Measurements from ENCODE around the gene TEF.
A peak's percentile ranks its signal among the peaks of the same experiment; 100 is the strongest.

The TEF gene

DNA sequence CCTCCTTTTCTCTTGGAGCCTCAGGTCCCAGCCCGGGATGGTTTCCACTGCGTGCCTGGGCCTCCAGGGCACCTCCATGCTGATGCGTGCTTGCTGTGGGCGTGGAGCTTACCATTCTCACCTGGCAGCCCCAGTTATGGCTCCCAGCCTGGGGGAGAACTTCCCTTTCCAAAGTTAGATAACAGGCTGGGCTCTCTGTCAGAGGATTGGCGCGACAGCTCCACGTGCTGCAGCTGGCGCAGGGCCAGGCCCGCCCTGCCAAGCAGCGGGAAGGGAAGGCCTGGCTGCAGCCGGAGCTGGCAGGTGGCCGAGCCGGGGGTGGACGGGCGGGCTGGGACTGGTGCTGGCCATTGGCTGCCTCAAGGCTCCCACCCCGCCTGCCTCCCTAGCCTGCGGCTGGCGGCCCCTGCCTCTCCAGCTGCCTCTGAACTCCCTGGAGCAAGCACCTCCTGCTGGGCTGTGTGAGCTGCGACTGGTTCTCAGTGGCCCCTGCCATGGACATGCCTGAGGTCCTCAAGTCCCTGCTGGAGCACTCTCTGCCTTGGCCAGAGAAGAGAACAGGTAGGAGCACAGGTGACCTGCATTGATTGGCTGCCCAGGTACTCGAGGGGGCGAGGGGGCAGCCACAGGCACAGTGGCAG, 14.6 kb upstream of the TEF start:
- no peaks in the 10 kb centered on the region for H3F3A ChIP-seq (ENCODE audit: insufficient read depth, low read length)
- no peaks in the 10 kb centered on the region for H3K9me3 ChIP-seq (replicated peaks; ENCODE audit: insufficient read depth, low read length)
- H3K36me3 ChIP-seq (replicated peaks; ENCODE audit: insufficient read depth, low read length) = no peaks in the 10 kb centered on the region
- H2AFZ ChIP-seq (ENCODE audit: low read length) = peak overlapping the region; percentile 39; the same call in 1 of the 2 replicates
- H3K9me2 ChIP-seq (replicated peaks; ENCODE audit: insufficient read depth, low read length) = no peaks in the 10 kb centered on the region
- no peaks in the 10 kb centered on the region for H4K20me1 ChIP-seq (ENCODE audit: insufficient read depth, low read length)
- H3K4me1 ChIP-seq (ENCODE audit: low read length) = no peaks in the 10 kb centered on the region
- H3K4me2 ChIP-seq (ENCODE audit: low read depth, low read length) = peak overlapping the region; percentile 28; the same call in 1 of the 2 replicates
- TF ChIP-seq, protein P1, sequence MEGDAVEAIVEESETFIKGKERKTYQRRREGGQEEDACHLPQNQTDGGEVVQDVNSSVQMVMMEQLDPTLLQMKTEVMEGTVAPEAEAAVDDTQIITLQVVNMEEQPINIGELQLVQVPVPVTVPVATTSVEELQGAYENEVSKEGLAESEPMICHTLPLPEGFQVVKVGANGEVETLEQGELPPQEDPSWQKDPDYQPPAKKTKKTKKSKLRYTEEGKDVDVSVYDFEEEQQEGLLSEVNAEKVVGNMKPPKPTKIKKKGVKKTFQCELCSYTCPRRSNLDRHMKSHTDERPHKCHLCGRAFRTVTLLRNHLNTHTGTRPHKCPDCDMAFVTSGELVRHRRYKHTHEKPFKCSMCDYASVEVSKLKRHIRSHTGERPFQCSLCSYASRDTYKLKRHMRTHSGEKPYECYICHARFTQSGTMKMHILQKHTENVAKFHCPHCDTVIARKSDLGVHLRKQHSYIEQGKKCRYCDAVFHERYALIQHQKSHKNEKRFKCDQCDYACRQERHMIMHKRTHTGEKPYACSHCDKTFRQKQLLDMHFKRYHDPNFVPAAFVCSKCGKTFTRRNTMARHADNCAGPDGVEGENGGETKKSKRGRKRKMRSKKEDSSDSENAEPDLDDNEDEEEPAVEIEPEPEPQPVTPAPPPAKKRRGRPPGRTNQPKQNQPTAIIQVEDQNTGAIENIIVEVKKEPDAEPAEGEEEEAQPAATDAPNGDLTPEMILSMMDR (IDR thresholded peaks at IDR 0.05; ENCODE audit: low read length) = no peak
- TF ChIP-seq EZH2phosphoT487 (IDR thresholded peaks at IDR 0.05; ENCODE audit: low read length) = no peak
- TF ChIP-seq EZH2 (optimal IDR thresholded peaks at IDR 0.05; ENCODE audit: low read depth, low read length) = no peak
- no peak overlapping the region for H3K4me3 ChIP-seq (ENCODE audit: low read length)
- DNase-seq = no peak
- H3K79me2 ChIP-seq (ENCODE audit: low read length) = no peaks in the 10 kb centered on the region
- H3K27ac ChIP-seq (ENCODE audit: low read length) = no peak overlapping the region
- no peak overlapping the region for H3K9ac ChIP-seq (ENCODE audit: low read length)
- 0 out of 2 replicates have a peak, but pooled peaks cover 4% of the 10 kb centered on the region for H3K27me3 ChIP-seq (replicated peaks; ENCODE audit: insufficient read depth, low read length)

DNA sequence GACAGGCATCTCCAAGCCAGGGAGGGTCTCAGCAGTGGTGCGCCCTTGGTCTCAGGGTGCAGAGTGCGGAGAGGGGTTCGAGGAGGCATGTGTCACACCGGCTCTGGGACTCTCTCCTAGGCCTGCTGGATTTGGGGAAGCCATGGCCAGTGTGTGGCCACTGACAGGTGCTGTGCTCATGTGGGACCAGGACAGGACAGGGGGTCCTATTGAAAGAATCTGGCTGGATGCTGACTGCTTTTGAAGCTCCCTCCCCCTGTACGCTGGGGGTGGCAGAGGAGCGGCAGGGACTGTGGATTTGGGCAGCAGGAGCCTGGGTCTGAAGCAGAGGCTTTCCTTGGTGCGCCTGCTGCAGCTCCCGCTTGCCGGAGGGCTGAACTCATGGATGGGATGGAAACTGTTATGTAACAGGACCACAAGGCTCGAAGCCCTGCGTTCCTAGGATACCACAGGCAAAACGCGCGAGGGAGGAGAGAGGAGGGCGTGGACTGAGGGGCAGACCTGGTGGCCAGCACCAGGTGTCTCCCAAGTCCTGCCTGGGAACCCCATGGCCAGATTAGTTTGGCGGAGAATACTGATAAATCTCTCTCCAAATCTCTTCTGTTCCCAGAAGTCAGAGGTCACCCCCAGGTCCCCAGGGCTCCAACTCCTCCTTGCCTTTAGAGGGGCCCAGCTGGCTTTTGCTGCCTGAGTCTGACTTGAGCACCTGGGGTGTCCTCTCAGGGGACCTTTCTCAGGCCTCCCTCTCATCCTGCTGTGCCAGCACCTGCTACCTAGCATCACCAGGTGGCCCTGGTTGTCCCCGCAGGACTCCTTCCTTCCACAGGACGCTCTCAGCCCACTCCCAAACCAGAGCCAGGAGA, 13.8 kb upstream of the TEF start:
- Histone ChIP-seq H3K27ac (ENCODE audit: low read length) (no peak overlapping the region), H3K9ac (ENCODE audit: low read length) (no peak overlapping the region), H3K4me1 (ENCODE audit: low read length) (no peaks in the 10 kb centered on the region), H4K20me1 (ENCODE audit: insufficient read depth, low read length) (no peaks in the 10 kb centered on the region), H3K27me3 (replicated peaks; ENCODE audit: insufficient read depth, low read length) (0 out of 2 replicates have a peak, but pooled peaks cover 4% of the 10 kb centered on the region), H3K9me3 (replicated peaks; ENCODE audit: insufficient read depth, low read length) (no peaks in the 10 kb centered on the region), H3K36me3 (replicated peaks; ENCODE audit: insufficient read depth, low read length) (no peaks in the 10 kb centered on the region), H3K4me3 (ENCODE audit: low read length) (no peak overlapping the region), H3F3A (ENCODE audit: insufficient read depth, low read length) (no peaks in the 10 kb centered on the region), H3K79me2 (ENCODE audit: low read length) (no peaks in the 10 kb centered on the region), H2AFZ (ENCODE audit: low read length) (no peak overlapping the region), H3K4me2 (ENCODE audit: low read depth, low read length) (no peak overlapping the region), H3K9me2 (replicated peaks; ENCODE audit: insufficient read depth, low read length) (no peaks in the 10 kb centered on the region)
- DNase-seq = no peak
- TF ChIP-seq EZH2phosphoT487 (IDR thresholded peaks at IDR 0.05; ENCODE audit: low read length) = no peak
- no peak for TF ChIP-seq EZH2 (optimal IDR thresholded peaks at IDR 0.05; ENCODE audit: low read depth, low read length)
- TF ChIP-seq, protein P1 (IDR thresholded peaks at IDR 0.05; ENCODE audit: low read length) = no peak

DNA sequence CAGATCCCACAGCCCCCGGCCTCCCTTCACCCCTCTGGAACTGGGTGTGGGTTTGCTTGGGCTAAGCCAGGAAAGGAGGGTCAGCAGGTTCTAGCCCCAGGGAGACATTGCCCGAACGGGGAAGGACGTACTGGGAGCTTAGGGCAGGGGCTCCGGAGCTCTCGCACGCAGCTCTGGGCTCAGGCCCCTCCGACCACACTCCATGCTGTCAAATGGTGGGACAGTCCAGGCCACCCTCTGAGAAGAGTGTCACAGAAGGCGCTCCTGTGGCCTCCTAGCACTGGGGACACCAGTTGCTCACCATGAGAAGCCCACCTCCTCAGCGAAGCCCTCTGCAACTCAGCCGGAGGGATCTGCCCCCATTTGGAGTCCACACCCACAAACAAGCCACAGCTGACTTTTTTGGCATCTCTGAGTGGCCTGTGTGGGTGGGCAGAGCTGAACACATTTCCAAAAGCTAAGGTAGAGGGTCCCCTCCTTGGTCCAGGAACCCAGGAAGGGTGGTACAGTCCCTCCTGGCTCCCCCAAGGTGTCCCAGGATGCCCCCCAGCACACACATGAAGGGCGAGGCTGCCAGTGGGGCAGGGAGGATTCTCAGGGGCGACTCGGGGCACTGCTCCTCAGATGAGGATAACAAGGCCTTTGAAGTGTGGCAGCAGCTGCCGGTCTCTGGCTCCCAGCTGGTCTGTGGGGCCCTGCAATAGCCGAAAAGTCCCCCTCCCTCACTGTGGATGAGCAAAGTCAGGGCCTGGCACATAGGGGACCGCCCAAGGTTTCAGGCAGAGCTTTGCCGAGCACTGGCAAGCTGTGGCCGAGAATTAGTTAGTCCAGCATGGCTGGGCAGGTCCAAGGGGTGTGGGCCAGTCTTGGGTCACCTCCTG, 13.0 kb upstream of the TEF start:
- H3K4me1 ChIP-seq (ENCODE audit: low read length) = no peaks in the 10 kb centered on the region
- H3K9ac ChIP-seq (ENCODE audit: low read length) = no peak overlapping the region
- H2AFZ ChIP-seq (ENCODE audit: low read length) = no peak overlapping the region
- no peak for DNase-seq
- no peaks in the 10 kb centered on the region for H3K36me3 ChIP-seq (replicated peaks; ENCODE audit: insufficient read depth, low read length)
- H3K4me3 ChIP-seq (ENCODE audit: low read length) = no peak overlapping the region
- H3K27me3 ChIP-seq (replicated peaks; ENCODE audit: insufficient read depth, low read length) = 0 out of 2 replicates have a peak, but pooled peaks cover 4% of the 10 kb centered on the region
- no peak overlapping the region for H3K27ac ChIP-seq (ENCODE audit: low read length)
- H3K9me3 ChIP-seq (replicated peaks; ENCODE audit: insufficient read depth, low read length) = no peaks in the 10 kb centered on the region
- H3F3A ChIP-seq (ENCODE audit: insufficient read depth, low read length) = no peaks in the 10 kb centered on the region
- no peaks in the 10 kb centered on the region for H3K9me2 ChIP-seq (replicated peaks; ENCODE audit: insufficient read depth, low read length)
- H4K20me1 ChIP-seq (ENCODE audit: insufficient read depth, low read length) = no peaks in the 10 kb centered on the region
- H3K79me2 ChIP-seq (ENCODE audit: low read length) = no peaks in the 10 kb centered on the region
- H3K4me2 ChIP-seq (ENCODE audit: low read depth, low read length) = no peak overlapping the region
- TF ChIP-seq, protein P1 (IDR thresholded peaks at IDR 0.05; ENCODE audit: low read length) = no peak
- no peak for TF ChIP-seq EZH2phosphoT487 (IDR thresholded peaks at IDR 0.05; ENCODE audit: low read length)

Measured in MM.1S (cell line).